Measurements from ENCODE around the gene ACRV1. TPM values are rescaled to one million over a fixed set of nuclear protein-coding genes. Genes with fewer than 3 reads are reported as not detected.
"Not testable (repeated sequence)": the region's sequence is repeated elsewhere in the genome, so short reads cannot be mapped to it uniquely, and the experiment has no call there.

The ACRV1 gene
- total RNA-seq (not detected), total RNA-seq (0 to 0.23 reads per million in 2 donors)

- no peaks in the 10 kb centered on the region for H3K27me3 Mint-ChIP-seq
- DNase-seq (no peak), ATAC-seq (no peak)
- no peaks in the 10 kb centered on the region for H3K36me3 Mint-ChIP-seq (ENCODE audit: low read depth)
- H3K27ac Mint-ChIP-seq = no peak within 1 kb of the TSS
- H3K9me3 ChIP-seq (ENCODE audit: control insufficient read depth, low read length, poor library complexity, severe bottlenecking) = no peaks in the 10 kb centered on the region
- no peak within 1 kb of the TSS for H3K4me3 Mint-ChIP-seq
- no peaks in the 10 kb centered on the region for H3K4me1 Mint-ChIP-seq
Observed at GRCh38 chr11:125680747-125681146, at the start of gene ACRV1. TSS of gene ACRV1 (minus strand) at chr11:125680847. CDS start at chr11:125680780, 67 bp downstream.

- H3K9me3 ChIP-seq (ENCODE audit: control insufficient read depth, low read length, poor library complexity, severe bottlenecking) = no peaks in the 10 kb centered on the region
- Mint-ChIP-seq H3K27me3 (peaks cover 18% of the 10 kb centered on the region), H3K36me3 (ENCODE audit: low read depth) (peaks cover 3% of the 10 kb centered on the region), H3K4me1 (no peaks in the 10 kb centered on the region), H3K4me3 (no peak overlapping the region), H3K27ac (no peak overlapping the region)
- no peak for ATAC-seq
- DNase-seq = no peak
Observed at GRCh38 chr11:125728969-125729368, 48.3 kb upstream of the ACRV1 start.

GRCh38 chr11:125724125-125724524, 43.5 kb upstream of the ACRV1 start:
- H3K27ac Mint-ChIP-seq = no peak overlapping the region
- no peaks in the 10 kb centered on the region for H3K9me3 ChIP-seq (ENCODE audit: control insufficient read depth, low read length, poor library complexity, severe bottlenecking)
- ATAC-seq (peak; percentile 40), DNase-seq (no peak)
- no peak overlapping the region for H3K4me3 Mint-ChIP-seq
- H3K36me3 Mint-ChIP-seq (ENCODE audit: low read depth) = peaks cover 3% of the 10 kb centered on the region
- peaks cover 54% of the 10 kb centered on the region for H3K27me3 Mint-ChIP-seq
- no peaks in the 10 kb centered on the region for H3K4me1 Mint-ChIP-seq

GRCh38 chr11:125720781-125721180, 40.1 kb upstream of the ACRV1 start:
- H3K27ac Mint-ChIP-seq = no peak overlapping the region
- peaks cover 2% of the 10 kb centered on the region for H3K36me3 Mint-ChIP-seq (ENCODE audit: low read depth)
- H3K4me3 Mint-ChIP-seq = no peak overlapping the region
- peaks cover 46% of the 10 kb centered on the region for H3K27me3 Mint-ChIP-seq
- no peak for ATAC-seq
- DNase-seq = no peak
- no peaks in the 10 kb centered on the region for H3K9me3 ChIP-seq (ENCODE audit: control insufficient read depth, low read length, poor library complexity, severe bottlenecking)
- H3K4me1 Mint-ChIP-seq = no peaks in the 10 kb centered on the region

GRCh38 chr11:125704686-125705085, 24.0 kb upstream of the ACRV1 start:
- H3K27ac Mint-ChIP-seq; H3K36me3 Mint-ChIP-seq (ENCODE audit: low read depth); H3K9me3 ChIP-seq (ENCODE audit: control insufficient read depth, low read length, poor library complexity, severe bottlenecking); H3K4me1 Mint-ChIP-seq; H3K4me3 Mint-ChIP-seq; DNase-seq; ATAC-seq: not testable (repeated sequence)
- H3K27me3 Mint-ChIP-seq = peaks cover 19% of the 10 kb centered on the region

GRCh38 chr11:125701858-125702621, 21.4 kb upstream of the ACRV1 start:
- H3K4me3 Mint-ChIP-seq = no peak overlapping the region
- DNase-seq (no peak), ATAC-seq (no peak)
- no peaks in the 10 kb centered on the region for H3K4me1 Mint-ChIP-seq
- peaks cover 30% of the 10 kb centered on the region for H3K27me3 Mint-ChIP-seq
- no peaks in the 10 kb centered on the region for H3K9me3 ChIP-seq (ENCODE audit: control insufficient read depth, low read length, poor library complexity, severe bottlenecking)
- peaks cover 6% of the 10 kb centered on the region for H3K36me3 Mint-ChIP-seq (ENCODE audit: low read depth)
- no peak overlapping the region for H3K27ac Mint-ChIP-seq

GRCh38 chr11:125701018-125701610, 20.5 kb upstream of the ACRV1 start:
- no peak overlapping the region for H3K4me3 Mint-ChIP-seq
- peaks cover 30% of the 10 kb centered on the region for H3K27me3 Mint-ChIP-seq
- ATAC-seq (no peak), DNase-seq (no peak)
- H3K4me1 Mint-ChIP-seq = no peaks in the 10 kb centered on the region
- no peak overlapping the region for H3K27ac Mint-ChIP-seq
- no peaks in the 10 kb centered on the region for H3K9me3 ChIP-seq (ENCODE audit: control insufficient read depth, low read length, poor library complexity, severe bottlenecking)
- peaks cover 6% of the 10 kb centered on the region for H3K36me3 Mint-ChIP-seq (ENCODE audit: low read depth)

GRCh38 chr11:125694951-125695350, 14.3 kb upstream of the ACRV1 start:
- Mint-ChIP-seq H3K27ac (no peak overlapping the region), H3K4me3 (no peak overlapping the region), H3K4me1 (no peaks in the 10 kb centered on the region), H3K27me3 (peaks cover 26% of the 10 kb centered on the region), H3K36me3 (ENCODE audit: low read depth) (peaks cover 4% of the 10 kb centered on the region)
- DNase-seq = no peak
- no peaks in the 10 kb centered on the region for H3K9me3 ChIP-seq (ENCODE audit: control insufficient read depth, low read length, poor library complexity, severe bottlenecking)
- no peak for ATAC-seq

- Mint-ChIP-seq H3K4me3 (no peak overlapping the region), H3K27me3 (peaks cover 12% of the 10 kb centered on the region), H3K36me3 (ENCODE audit: low read depth) (no peaks in the 10 kb centered on the region), H3K4me1 (no peaks in the 10 kb centered on the region), H3K27ac (no peak overlapping the region)
- H3K9me3 ChIP-seq (ENCODE audit: control insufficient read depth, low read length, poor library complexity, severe bottlenecking) = no peaks in the 10 kb centered on the region
- ATAC-seq = no peak
- no peak for DNase-seq
Observed at GRCh38 chr11:125692887-125693286, 12.2 kb upstream of the ACRV1 start.

GRCh38 chr11:125690006-125690405, 9.4 kb upstream of the ACRV1 start:
- peaks cover 12% of the 10 kb centered on the region for H3K27me3 Mint-ChIP-seq
- H3K36me3 Mint-ChIP-seq (ENCODE audit: low read depth) = no peaks in the 10 kb centered on the region
- peaks cover 4% of the 10 kb centered on the region for H3K4me1 Mint-ChIP-seq
- ATAC-seq = no peak
- no peak overlapping the region for H3K4me3 Mint-ChIP-seq
- no peak for DNase-seq
- H3K9me3 ChIP-seq (ENCODE audit: control insufficient read depth, low read length, poor library complexity, severe bottlenecking) = no peaks in the 10 kb centered on the region
- no peak overlapping the region for H3K27ac Mint-ChIP-seq

GRCh38 chr11:125689274-125689859, 8.7 kb upstream of the ACRV1 start:
- H3K27me3 Mint-ChIP-seq = peaks cover 6% of the 10 kb centered on the region
- no peak overlapping the region for H3K4me3 Mint-ChIP-seq
- H3K4me1 Mint-ChIP-seq = peaks cover 4% of the 10 kb centered on the region
- no peak overlapping the region for H3K27ac Mint-ChIP-seq
- H3K9me3 ChIP-seq (ENCODE audit: control insufficient read depth, low read length, poor library complexity, severe bottlenecking) = no peaks in the 10 kb centered on the region
- DNase-seq = no peak
- no peaks in the 10 kb centered on the region for H3K36me3 Mint-ChIP-seq (ENCODE audit: low read depth)
- ATAC-seq = no peak

- H3K9me3 ChIP-seq (ENCODE audit: control insufficient read depth, low read length, poor library complexity, severe bottlenecking) = no peaks in the 10 kb centered on the region
- no peaks in the 10 kb centered on the region for H3K36me3 Mint-ChIP-seq (ENCODE audit: low read depth)
- DNase-seq (no peak), ATAC-seq (no peak)
- H3K27ac Mint-ChIP-seq = no peak overlapping the region
- no peak overlapping the region for H3K4me3 Mint-ChIP-seq
- no peaks in the 10 kb centered on the region for H3K27me3 Mint-ChIP-seq
- H3K4me1 Mint-ChIP-seq = peaks cover 4% of the 10 kb centered on the region
Observed at GRCh38 chr11:125688632-125689031, 8.0 kb upstream of the ACRV1 start.

GRCh38 chr11:125688066-125688465, 7.4 kb upstream of the ACRV1 start:
- no peak overlapping the region for H3K4me3 Mint-ChIP-seq
- peaks cover 4% of the 10 kb centered on the region for H3K4me1 Mint-ChIP-seq
- H3K27ac Mint-ChIP-seq = no peak overlapping the region
- ATAC-seq = no peak
- H3K27me3 Mint-ChIP-seq = no peaks in the 10 kb centered on the region
- H3K9me3 ChIP-seq (ENCODE audit: control insufficient read depth, low read length, poor library complexity, severe bottlenecking) = no peaks in the 10 kb centered on the region
- H3K36me3 Mint-ChIP-seq (ENCODE audit: low read depth) = no peaks in the 10 kb centered on the region
- DNase-seq = no peak

Measured in T-helper 17 cell (primary cell).